IMR-90 (cell line): Measurements from ENCODE around the gene EP300. TPM values are rescaled to one million over a fixed set of nuclear protein-coding genes. Genes with fewer than 3 reads are reported as not detected.
"Not testable (repeated sequence)": the region's sequence is repeated elsewhere in the genome, so short reads cannot be mapped to it uniquely, and the experiment has no call there.

Source experiments
- ATAC-seq: fragments of 200-7000 bp; cut with Tn5 transposase; 2 replicates; pipeline ENCODE4 v1.9.1; 2020; ENCODE audit warnings: low read depth, mild to moderate bottlenecking, moderate library complexity
- BruUV-seq: library from RNA; stranded (reverse); fragments of 400-500 nt; replicated peaks from 2 replicates; lab custom pipeline; 2021; lab: Mats Ljungman, UMichigan
- CTCF ChIA-PET: fragments of 300-600 bp; formaldehyde crosslinking; extraction: SDS; loops from one replicate; lab custom pipeline; 2021; ENCODE audit warnings: antibody characterized with exemption; lab: Yijun Ruan, JAX
- POLR2A ChIA-PET: fragments of 300-600 bp; sonication (Branson Sonifier 250); formaldehyde crosslinking; loops from one replicate; lab custom pipeline; 2022; ENCODE audit warnings: antibody characterized with exemption; ENCODE audit not compliant: unreplicated experiment; lab: Charles Lee
- DNase-seq: peaks from one replicate; pipeline ENCODE4 v3.0.0; 2013
- H2AFZ ChIP-seq: replicated peaks from 2 replicates; pipeline ENCODE3; 2013; ENCODE audit warnings: low read length, mild to moderate bottlenecking; ENCODE audit not compliant: poor library complexity
- H2AK5ac ChIP-seq: 2 replicates; pipeline ENCODE4 v1.6.1; 2013; ENCODE audit warnings: low read depth, low read length, inconsistent platforms
- H2AK9ac ChIP-seq: replicated peaks from 2 replicates; pipeline ENCODE3; 2013; ENCODE audit warnings: mild to moderate bottlenecking, low read depth, low read length, moderate library complexity; ENCODE audit not compliant: poor library complexity
- H2BK120ac ChIP-seq: 2 replicates; pipeline ENCODE4 v1.6.1; 2013; ENCODE audit warnings: low read depth, low read length, inconsistent platforms
- H2BK15ac ChIP-seq: 3 replicates; pipeline ENCODE4 v1.6.1; 2013; ENCODE audit warnings: low read depth, low read length, inconsistent platforms
- H2BK20ac ChIP-seq: 2 replicates; pipeline ENCODE4 v1.6.1; 2013; ENCODE audit warnings: low read depth, mild to moderate bottlenecking, inconsistent platforms, low read length, moderate library complexity
- H2BK5ac ChIP-seq: 2 replicates; pipeline ENCODE4 v1.6.1; 2013; ENCODE audit warnings: mild to moderate bottlenecking, low read depth, low read length, inconsistent platforms; ENCODE audit not compliant: poor library complexity, severe bottlenecking
- H3K14ac ChIP-seq: replicated peaks from 2 replicates; pipeline ENCODE4 v1.6.1; 2013; ENCODE audit warnings: low read depth, low read length, inconsistent platforms
- H3K18ac ChIP-seq: 2 replicates; pipeline ENCODE4 v1.6.1; 2013; ENCODE audit warnings: low read depth, low read length, control low read depth
- H3K23ac ChIP-seq: 2 replicates; pipeline ENCODE4 v1.6.1; 2013; ENCODE audit warnings: low read depth, low read length, inconsistent platforms
- H3K27ac ChIP-seq: 2 replicates; pipeline ENCODE4 v1.5.1; 2013; ENCODE audit warnings: mild to moderate bottlenecking, control low read depth, low read length; ENCODE audit not compliant: insufficient read depth
- H3K27me3 ChIP-seq: 2 replicates; pipeline ENCODE4 v1.6.1; 2013; ENCODE audit warnings: low read length; ENCODE audit not compliant: control insufficient read depth, insufficient read depth
- H3K36me3 ChIP-seq: 2 replicates; pipeline ENCODE4 v1.6.1; 2013; ENCODE audit warnings: low read length, mixed read lengths; ENCODE audit not compliant: control insufficient read depth, insufficient read depth
- H3K4ac ChIP-seq: 2 replicates; pipeline ENCODE4 v1.6.1; 2013; ENCODE audit warnings: low read depth, low read length, inconsistent platforms
- H3K4me1 ChIP-seq: 2 replicates; pipeline ENCODE4 v1.6.1; 2013; ENCODE audit warnings: low read length, mixed read lengths; ENCODE audit not compliant: control insufficient read depth, insufficient read depth
- H3K4me2 ChIP-seq: 2 replicates; pipeline ENCODE4 v1.6.1; 2013; ENCODE audit warnings: low read depth, mild to moderate bottlenecking, control low read depth, low read length, moderate library complexity
- H3K4me3 ChIP-seq: 2 replicates; pipeline ENCODE4 v1.5.1; 2013; ENCODE audit warnings: low read depth, mild to moderate bottlenecking, control low read depth, low read length, moderate library complexity; ENCODE audit not compliant: insufficient read depth
- H3K56ac ChIP-seq: 2 replicates; pipeline ENCODE4 v1.6.1; 2013; ENCODE audit warnings: low read length, inconsistent platforms; ENCODE audit not compliant: insufficient read depth; ENCODE audit errors: extremely low read depth
- H3K79me1 ChIP-seq, 2 experiments: 2 replicates each; pipeline ENCODE4 v1.6.1; 2013; ENCODE audit warnings: low read length in 2 of 2, inconsistent platforms in 1 of 2, low read depth in 1 of 2
- H3K9ac ChIP-seq: 2 replicates; pipeline ENCODE4 v1.6.1; 2013; ENCODE audit warnings: low read depth, low read length, control low read depth
- H3K9me1 ChIP-seq: 2 replicates; pipeline ENCODE4 v1.6.1; 2013; ENCODE audit warnings: low read length, inconsistent platforms; ENCODE audit not compliant: insufficient read depth
- H3K9me3 ChIP-seq: 2 replicates; pipeline ENCODE4 v1.6.1; 2013; ENCODE audit warnings: low read length; ENCODE audit not compliant: control insufficient read depth, insufficient read depth
- H4K20me1 ChIP-seq: 2 replicates; pipeline ENCODE4 v1.6.1; 2013; ENCODE audit warnings: low read length, inconsistent platforms; ENCODE audit not compliant: insufficient read depth
- H4K5ac ChIP-seq: 2 replicates; pipeline ENCODE4 v1.6.1; 2013; ENCODE audit warnings: mild to moderate bottlenecking, low read depth, low read length, control low read depth
- H4K8ac ChIP-seq, 2 experiments: 2 replicates each; pipeline ENCODE4 v1.6.1; 2013; ENCODE audit warnings: low read depth in 2 of 2, low read length in 2 of 2, control low read depth in 1 of 2, inconsistent platforms in 1 of 2
- H4K91ac ChIP-seq: 2 replicates; pipeline ENCODE4 v1.6.1; 2013; ENCODE audit warnings: low read depth, low read length, inconsistent platforms; ENCODE audit not compliant: insufficient read depth
- WGBS, 2 experiments: methylation state at CpG; one replicate each; pipeline versions ENCODE4 v1.1.5 to v1.1.7; 2013; ENCODE audit warnings: missing lambda C conversion rate in 2 of 2; ENCODE audit not compliant: insufficient read length in 1 of 2; ENCODE audit errors: extremely low coverage in 2 of 2; 5-methylcytosine and 5-hydroxymethylcytosine counted together
- dilution Hi-C: fragments of 300-500 bp; cut with HindIII; formaldehyde crosslinking; loops from one replicate; pipeline ENCODE4 v1.14.3; 2018; ENCODE audit warnings: low sequenced_read_pairs; ENCODE audit not compliant: unreplicated experiment
- in situ Hi-C: fragments of 300-500 bp; cut with MboI; formaldehyde crosslinking; loops from 3 replicates; pipeline ENCODE4 v1.14.3; 2019; ENCODE audit warnings: low sequenced_read_pairs, inconsistent platforms, mixed read lengths
- intact Hi-C: fragments of 100-400 bp; cut with micrococcal nuclease; formaldehyde crosslinking; loops from 2 replicates; pipeline ENCODE4 v1.10.0; 2022
- polyA plus RNA-seq, 3 experiments: library from polyadenylated mRNA; depleted of rRNA; stranded (reverse); fragments of >200 nt; gene quantifications; 2 replicates each; pipeline ENCODE4 v1.2.3, GENCODE V29; 2012; ENCODE audit warnings: low replicate concordance in 1 of 3
- total RNA-seq: library from RNA; depleted of rRNA; stranded (reverse); fragments of >200 nt; gene quantifications from 2 replicates; pipeline ENCODE4 v1.2.3, GENCODE V29; 2012

EP300 gene
- total and polyA plus RNA-seq, 2 of the 4 experiments (the other 2 are of a cell fraction): 23.3 to 27.4 TPM

GRCh38 chr22:41067968-41068367, 24.4 kb upstream of the EP300 start:
- no CpG with 5 or more reads among the region's 10 CpGs for WGBS, 2 experiments
- not testable (repeated sequence) for H3K4me1 ChIP-seq

More at GRCh38 chr22:41067968-41068367, 24.4 kb upstream of the EP300 start:
- H3K9ac ChIP-seq, H3K9me3 ChIP-seq, H2BK20ac ChIP-seq, H4K91ac ChIP-seq, H4K8ac ChIP-seq, H3K14ac ChIP-seq, H3K4ac ChIP-seq, H4K20me1 ChIP-seq, H3K4me2 ChIP-seq, DNase-seq, POLR2A ChIA-PET, BruUV-seq, H3K36me3 ChIP-seq, H3K56ac ChIP-seq, H2AK5ac ChIP-seq, H4K5ac ChIP-seq, dilution Hi-C loops, H3K79me1 ChIP-seq, H3K27me3 ChIP-seq, H3K23ac ChIP-seq, H2AK9ac ChIP-seq, in situ Hi-C loops, H2BK15ac ChIP-seq, H3K9me1 ChIP-seq, H2AFZ ChIP-seq, H3K4me3 ChIP-seq, H2BK120ac ChIP-seq, H2BK5ac ChIP-seq, H3K18ac ChIP-seq, intact Hi-C loops, H3K27ac ChIP-seq, ATAC-seq, CTCF ChIA-PET: not testable (repeated sequence)
